Esophagus (tissue), 2 donors: ENCODE data around the gene MAGEA12. TPM values are rescaled to one million over a fixed set of nuclear protein-coding genes. Genes with fewer than 3 reads are reported as not detected.
"Not testable (repeated sequence)": the region's sequence is repeated elsewhere in the genome, so short reads cannot be mapped to it uniquely, and the experiment has no call there.

Experiments used
- H3K27ac ChIP-seq, 2 donors: one replicate each; pipeline ENCODE4 v1.5.1; 2013; ENCODE audit warnings: low read depth in 2 of 2, mild to moderate bottlenecking in 2 of 2, inconsistent platforms in 1 of 2, low read length in 1 of 2, moderate library complexity in 1 of 2
- H3K27me3 ChIP-seq, 2 donors: one replicate each; pipeline ENCODE4 v1.6.1; 2013; ENCODE audit warnings: low read length in 2 of 2, control low read depth in 1 of 2, mild to moderate bottlenecking in 1 of 2; ENCODE audit not compliant: insufficient read depth in 2 of 2, control insufficient read depth in 1 of 2
- H3K36me3 ChIP-seq, 2 donors: one replicate each; pipeline ENCODE4 v1.6.1; 2013; ENCODE audit warnings: low read length in 1 of 2; ENCODE audit not compliant: control insufficient read depth in 2 of 2, insufficient read depth in 2 of 2
- H3K4me1 ChIP-seq, 2 donors: one replicate each; pipeline ENCODE4 v1.6.1; 2013; ENCODE audit warnings: low read length in 1 of 2; ENCODE audit not compliant: control insufficient read depth in 2 of 2, insufficient read depth in 2 of 2
- H3K4me3 ChIP-seq, 2 donors: one replicate each; pipeline ENCODE4 v1.5.1; 2013; ENCODE audit warnings: low read length in 2 of 2, mild to moderate bottlenecking in 2 of 2, low read depth in 1 of 2, moderate library complexity in 1 of 2
- H3K9me3 ChIP-seq, 2 donors: one replicate each; pipeline ENCODE4 v1.6.1; 2013; ENCODE audit warnings: mild to moderate bottlenecking in 2 of 2, low read depth in 1 of 2, low read length in 1 of 2, moderate library complexity in 1 of 2; ENCODE audit not compliant: control insufficient read depth in 2 of 2, insufficient read depth in 1 of 2
- WGBS, 2 donors: extraction: QIAGEN DNeasy Blood & Tissue Kit; methylation state at CpG; one replicate each; pipeline ENCODE4 v1.1.7; 2013; 5-methylcytosine and 5-hydroxymethylcytosine counted together
- polyA plus RNA-seq, 2 donors: library from polyadenylated mRNA; stranded (reverse); fragments of 200-250 nt; gene quantifications; one replicate each; pipeline ENCODE4 v1.2.3, GENCODE V29; 2013
- donor health status: healthy with polysubstance abuse.
- donor health status: Bipolar disorder and iron deficiency.

MAGEA12 gene
- polyA plus RNA-seq, 2 donors, result not detected

DNA sequence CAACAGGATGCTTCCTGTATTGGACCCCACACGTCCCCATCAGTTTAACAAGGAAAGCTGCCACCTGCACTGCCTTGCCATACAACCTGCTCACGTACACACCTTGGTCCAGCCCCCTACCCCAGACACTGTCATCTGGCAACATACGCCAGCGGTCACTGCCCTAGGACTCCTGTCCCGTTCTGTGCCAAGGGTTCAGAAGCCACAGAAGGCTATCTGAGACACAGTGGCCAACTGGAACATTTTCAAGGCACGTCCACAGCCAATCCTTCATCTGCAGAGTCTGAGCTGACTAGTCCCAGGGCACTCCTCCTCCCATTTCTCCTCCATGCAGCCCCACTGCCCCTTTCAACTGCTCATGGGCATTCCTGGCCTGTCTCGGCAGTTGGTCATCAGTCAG, 28.0 kb downstream of the MAGEA12 start:
- not testable (repeated sequence) for H3K27me3 ChIP-seq, H3K36me3 ChIP-seq, H3K4me3 ChIP-seq, H3K4me1 ChIP-seq, H3K9me3 ChIP-seq, H3K27ac ChIP-seq
- 56 to 93% methylated on average over 2 to 4 of the region's 7 CpGs for WGBS, 2 donors

- H3K36me3 ChIP-seq, H3K4me1 ChIP-seq, H3K4me3 ChIP-seq, H3K27ac ChIP-seq, H3K9me3 ChIP-seq, H3K27me3 ChIP-seq: not testable (repeated sequence)
- 64 to 80% methylated on average over 8 to 9 of the region's 9 CpGs for WGBS, 2 donors
These were observed 33.0 kb downstream of the MAGEA12 start for GRCh38 chrX:152766562-152766961.

GRCh38 chrX:152769549-152770289, 36.2 kb downstream of the MAGEA12 start, which contains the start of gene MAGEA6:
MAGEA6 (minus strand) TSS chrX:152769689; CDS start chrX:152767650, 2,039 bp downstream.
- WGBS, 2 donors, result 79 to 80% methylated on average over 2 to 3 of the region's 29 CpGs
- not testable (repeated sequence) for H3K27me3 ChIP-seq, H3K27ac ChIP-seq, H3K36me3 ChIP-seq, H3K9me3 ChIP-seq, H3K4me1 ChIP-seq, H3K4me3 ChIP-seq

DNA sequence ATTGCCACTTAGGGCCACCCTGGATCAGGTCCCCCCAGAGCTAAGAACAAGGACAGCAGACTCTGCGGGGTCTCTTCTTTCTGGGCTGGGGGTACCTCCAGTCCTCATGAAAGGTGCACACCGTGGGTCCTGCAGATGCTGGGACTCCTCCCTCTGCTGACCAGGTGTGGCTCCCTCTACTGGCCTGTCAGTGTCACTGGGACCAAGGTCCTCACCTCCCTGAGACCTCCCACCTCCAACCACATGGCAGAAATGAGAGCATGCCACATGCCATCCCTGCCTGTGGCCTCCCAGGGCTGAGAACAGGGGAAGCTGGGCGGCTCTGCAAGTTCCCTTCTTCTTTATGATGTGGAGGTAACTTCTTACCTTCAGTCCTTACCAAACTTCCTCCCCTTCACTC, 53.5 kb downstream of the MAGEA12 start:
- no CpG with 5 or more reads among the region's 3 CpGs for WGBS, 2 donors
- not testable (repeated sequence) for H3K9me3 ChIP-seq, H3K27me3 ChIP-seq, H3K27ac ChIP-seq, H3K36me3 ChIP-seq, H3K4me1 ChIP-seq, H3K4me3 ChIP-seq

Other genes with a start within 250 kb of the MAGEA12 start
- under 1 TPM; 0.28 to 0.60 TPM for gene GABRQ, start 95.9 kb upstream of the MAGEA12 start, polyA plus RNA-seq
- not detected for gene MAGEA3, start 35.0 kb upstream of the MAGEA12 start, polyA plus RNA-seq
- gene CSAG2, start 24.5 kb upstream of the MAGEA12 start, polyA plus RNA-seq, result not detected
- not detected for gene MAGEA2B, start 19.1 kb upstream of the MAGEA12 start, polyA plus RNA-seq
- gene CSAG1, start within 50 bp of the MAGEA12 start, polyA plus RNA-seq, result not detected
- not detected for gene MAGEA2, start 20.1 kb downstream of the MAGEA12 start, polyA plus RNA-seq
- not detected for gene CSAG3, start 25.5 kb downstream of the MAGEA12 start, polyA plus RNA-seq
- not detected for gene MAGEA6, start 35.9 kb downstream of the MAGEA12 start, polyA plus RNA-seq
- 10 to 100 TPM; 33.8 to 34.4 TPM for gene CETN2, start 97.0 kb downstream of the MAGEA12 start, polyA plus RNA-seq
- gene NSDHL, start 97.3 kb downstream of the MAGEA12 start, polyA plus RNA-seq, result 10 to 100 TPM; 43.3 to 60.6 TPM
- 100 to 1,000 TPM; 217 to 220 TPM for gene ZNF185, start 164.3 kb downstream of the MAGEA12 start, polyA plus RNA-seq